ENCODE measurements around the gene PCNA.

PCNA gene

DNA sequence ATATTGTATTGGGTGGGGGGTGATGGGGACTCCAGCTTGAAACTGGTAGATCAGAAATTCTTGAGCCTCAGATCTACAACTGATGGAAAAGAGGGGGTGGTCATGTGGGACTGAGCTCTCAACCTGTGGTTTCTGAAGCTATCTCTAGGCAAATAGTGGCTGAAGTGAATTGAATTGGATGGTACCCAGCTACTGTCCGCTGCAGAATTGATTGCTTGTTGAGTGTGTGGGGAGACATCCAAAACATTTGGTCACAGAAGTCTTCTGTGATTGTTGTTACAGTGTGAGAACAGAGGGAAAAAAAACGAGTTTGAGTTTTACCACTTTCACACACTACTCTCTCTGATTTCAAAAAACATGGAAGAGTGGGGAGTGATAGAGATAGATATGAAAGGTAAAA lies 21.9 kb upstream of the PCNA start:
- TF ChIP-seq, protein P1, sequence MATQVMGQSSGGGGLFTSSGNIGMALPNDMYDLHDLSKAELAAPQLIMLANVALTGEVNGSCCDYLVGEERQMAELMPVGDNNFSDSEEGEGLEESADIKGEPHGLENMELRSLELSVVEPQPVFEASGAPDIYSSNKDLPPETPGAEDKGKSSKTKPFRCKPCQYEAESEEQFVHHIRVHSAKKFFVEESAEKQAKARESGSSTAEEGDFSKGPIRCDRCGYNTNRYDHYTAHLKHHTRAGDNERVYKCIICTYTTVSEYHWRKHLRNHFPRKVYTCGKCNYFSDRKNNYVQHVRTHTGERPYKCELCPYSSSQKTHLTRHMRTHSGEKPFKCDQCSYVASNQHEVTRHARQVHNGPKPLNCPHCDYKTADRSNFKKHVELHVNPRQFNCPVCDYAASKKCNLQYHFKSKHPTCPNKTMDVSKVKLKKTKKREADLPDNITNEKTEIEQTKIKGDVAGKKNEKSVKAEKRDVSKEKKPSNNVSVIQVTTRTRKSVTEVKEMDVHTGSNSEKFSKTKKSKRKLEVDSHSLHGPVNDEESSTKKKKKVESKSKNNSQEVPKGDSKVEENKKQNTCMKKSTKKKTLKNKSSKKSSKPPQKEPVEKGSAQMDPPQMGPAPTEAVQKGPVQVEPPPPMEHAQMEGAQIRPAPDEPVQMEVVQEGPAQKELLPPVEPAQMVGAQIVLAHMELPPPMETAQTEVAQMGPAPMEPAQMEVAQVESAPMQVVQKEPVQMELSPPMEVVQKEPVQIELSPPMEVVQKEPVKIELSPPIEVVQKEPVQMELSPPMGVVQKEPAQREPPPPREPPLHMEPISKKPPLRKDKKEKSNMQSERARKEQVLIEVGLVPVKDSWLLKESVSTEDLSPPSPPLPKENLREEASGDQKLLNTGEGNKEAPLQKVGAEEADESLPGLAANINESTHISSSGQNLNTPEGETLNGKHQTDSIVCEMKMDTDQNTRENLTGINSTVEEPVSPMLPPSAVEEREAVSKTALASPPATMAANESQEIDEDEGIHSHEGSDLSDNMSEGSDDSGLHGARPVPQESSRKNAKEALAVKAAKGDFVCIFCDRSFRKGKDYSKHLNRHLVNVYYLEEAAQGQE (IDR thresholded peaks at IDR 0.05; ENCODE audit: insufficient read depth in 1 of 2, low read depth in 2 of 2, low read length in 2 of 2): no peak
- TF ChIP-seq TAF1 (IDR thresholded peaks at IDR 0.05; ENCODE audit: borderline replicate concordance, insufficient read depth, low read length) (no peak), POLR2AphosphoS5 (IDR thresholded peaks at IDR 0.05; ENCODE audit: low read depth, low read length) (no peak), SIN3A (IDR thresholded peaks at IDR 0.05; ENCODE audit: borderline replicate concordance, insufficient read depth, low read length) (no peak), FOXP2 (optimal IDR thresholded peaks at IDR 0.05; ENCODE audit: borderline replicate concordance, extremely low read depth, extremely low read length, insufficient read depth) (no peak)

DNA sequence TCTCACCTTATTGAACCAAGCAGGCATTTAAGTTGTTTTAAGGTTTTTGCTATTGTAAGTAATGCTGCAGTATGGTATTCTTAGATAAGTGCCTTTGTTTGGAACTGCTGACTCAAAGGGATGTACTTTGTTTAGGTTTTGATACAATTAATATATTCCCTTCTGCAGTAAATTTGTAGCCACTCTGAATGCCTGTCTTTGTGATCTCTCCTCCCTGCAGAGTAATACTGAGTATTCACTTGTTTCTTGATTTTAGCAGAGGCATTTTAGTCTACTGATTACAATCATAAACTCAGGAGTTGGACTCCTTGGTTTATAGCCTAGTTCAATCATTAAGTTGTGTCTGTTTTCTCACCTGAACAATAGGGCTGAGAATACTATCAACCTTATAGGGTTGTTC lies 20.4 kb upstream of the PCNA start:
- TF ChIP-seq TAF1 (IDR thresholded peaks at IDR 0.05; ENCODE audit: borderline replicate concordance, insufficient read depth, low read length): no peak
- TF ChIP-seq, protein P1 (IDR thresholded peaks at IDR 0.05; ENCODE audit: insufficient read depth in 1 of 2, low read depth in 2 of 2, low read length in 2 of 2): no peak
- no peak for TF ChIP-seq FOXP2 (optimal IDR thresholded peaks at IDR 0.05; ENCODE audit: borderline replicate concordance, extremely low read depth, extremely low read length, insufficient read depth)
- TF ChIP-seq POLR2AphosphoS5 (IDR thresholded peaks at IDR 0.05; ENCODE audit: low read depth, low read length): no peak
- TF ChIP-seq SIN3A (IDR thresholded peaks at IDR 0.05; ENCODE audit: borderline replicate concordance, insufficient read depth, low read length): no peak

DNA sequence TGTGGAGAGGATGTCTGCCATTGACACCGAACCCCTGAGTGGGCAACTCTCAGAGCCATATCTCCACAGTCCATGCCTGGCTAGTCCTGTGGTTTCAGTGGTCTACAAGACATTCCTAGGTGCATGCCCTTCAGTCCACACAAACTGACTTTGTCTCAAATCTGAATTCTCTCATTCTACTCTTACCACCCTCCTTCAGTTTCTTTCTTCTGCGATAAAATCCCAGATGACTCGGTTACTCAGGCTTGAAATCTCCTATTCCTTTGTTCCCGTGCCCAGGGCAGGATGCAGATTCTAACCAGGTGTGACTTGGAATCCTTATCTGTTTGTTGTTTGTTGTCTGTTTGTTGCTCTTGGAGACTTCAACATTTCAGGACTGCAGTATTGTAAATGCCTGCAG lies 16.3 kb upstream of the PCNA start:
- TF ChIP-seq POLR2AphosphoS5 (IDR thresholded peaks at IDR 0.05; ENCODE audit: low read depth, low read length) (no peak), TAF1 (IDR thresholded peaks at IDR 0.05; ENCODE audit: borderline replicate concordance, insufficient read depth, low read length) (no peak)

DNA sequence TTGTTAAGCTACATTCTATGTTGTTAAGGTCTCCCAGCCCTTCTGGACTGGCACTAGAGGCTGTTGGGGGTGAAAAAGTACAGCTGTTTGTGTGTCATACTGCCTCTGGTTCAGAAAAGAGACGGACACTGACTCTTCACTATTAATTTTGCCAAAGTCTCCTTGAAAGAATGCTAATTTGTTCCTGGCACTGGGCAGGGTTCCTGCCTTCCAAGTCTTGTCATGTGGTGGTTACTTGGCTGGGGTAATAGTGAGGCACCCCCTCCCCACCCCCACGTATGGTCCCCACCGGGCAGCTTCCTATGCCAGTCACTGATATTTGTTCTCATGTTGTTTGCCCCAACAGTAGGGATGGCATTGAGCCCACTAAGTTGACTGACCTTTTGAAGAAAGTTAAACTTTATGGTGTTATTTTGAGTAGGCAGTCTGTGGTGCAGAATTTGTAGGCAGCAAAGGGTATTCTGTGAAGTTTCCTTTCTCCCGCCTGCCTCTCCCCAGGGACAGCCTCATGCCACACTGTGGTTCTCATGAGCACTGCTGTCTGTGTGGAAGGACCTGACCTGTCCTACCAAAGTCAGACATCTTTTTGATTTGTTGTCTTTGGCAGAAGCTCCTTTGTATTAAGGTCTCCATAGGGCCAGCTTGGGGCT lies 15.7 kb upstream of the PCNA start:
- TF ChIP-seq SIN3A (IDR thresholded peaks at IDR 0.05; ENCODE audit: borderline replicate concordance, insufficient read depth, low read length): no peak
- TF ChIP-seq, protein P1 (IDR thresholded peaks at IDR 0.05; ENCODE audit: insufficient read depth in 1 of 2, low read depth in 2 of 2, low read length in 2 of 2): no peak
- no peak for TF ChIP-seq TAF1 (IDR thresholded peaks at IDR 0.05; ENCODE audit: borderline replicate concordance, insufficient read depth, low read length)
- TF ChIP-seq FOXP2 (optimal IDR thresholded peaks at IDR 0.05; ENCODE audit: borderline replicate concordance, extremely low read depth, extremely low read length, insufficient read depth): no peak
- TF ChIP-seq POLR2AphosphoS5 (IDR thresholded peaks at IDR 0.05; ENCODE audit: low read depth, low read length): no peak

DNA sequence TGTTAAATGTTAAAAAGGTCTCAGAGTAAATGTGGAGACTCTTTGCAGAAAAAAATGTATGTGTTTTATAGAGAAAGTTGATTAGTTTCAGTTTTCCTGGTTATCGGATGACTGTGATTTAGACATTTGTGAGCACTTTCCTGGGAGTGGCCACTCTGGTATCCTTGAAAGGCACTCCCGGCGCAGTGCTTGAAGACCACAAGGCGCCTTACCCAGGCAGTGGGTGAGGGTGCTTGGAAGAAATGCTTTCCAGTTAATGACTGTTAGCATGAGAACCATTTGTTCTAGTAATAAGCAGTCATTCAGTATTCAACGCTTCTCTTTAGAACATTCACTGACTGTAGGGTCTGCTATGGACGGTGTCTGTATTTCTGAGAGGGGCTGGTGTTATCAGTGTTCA lies 14.2 kb upstream of the PCNA start:
- TF ChIP-seq FOXP2 (optimal IDR thresholded peaks at IDR 0.05; ENCODE audit: borderline replicate concordance, extremely low read depth, extremely low read length, insufficient read depth) (no peak), POLR2AphosphoS5 (IDR thresholded peaks at IDR 0.05; ENCODE audit: low read depth, low read length) (no peak), SIN3A (IDR thresholded peaks at IDR 0.05; ENCODE audit: borderline replicate concordance, insufficient read depth, low read length) (no peak)
- TF ChIP-seq, protein P1 (IDR thresholded peaks at IDR 0.05; ENCODE audit: insufficient read depth in 1 of 2, low read depth in 2 of 2, low read length in 2 of 2): no peak

Measured in PFSK-1 (cell line).